SK-MEL-5 (cell line): ENCODE measurements around the gene BATF3. TPM values are rescaled to one million over a fixed set of nuclear protein-coding genes. Genes with fewer than 3 reads are reported as not detected.

Experiments
- DNase-seq: peaks from one replicate; pipeline ENCODE4 v3.0.0-alpha.2; 2016; ENCODE audit warnings: low read depth, low spot score
- in situ Hi-C: cut with HindIII; loops from 2 replicates; pipeline ENCODE4 v1.10.0; 2016; ENCODE audit warnings: low sequenced_read_pairs, high pct_unique_total_duplicates, low pct_unique_long_range_greater_than_20kb
- total RNA-seq: library from RNA; depleted of rRNA; stranded (reverse); fragments of >200 nt; shearing (Covaris generic); gene quantifications from 2 replicates; pipeline ENCODE4 v1.2.3, GENCODE V29; 2014

Gene BATF3
- total RNA-seq, 1 experiment from 2014 or later: 6.9 TPM

DNA sequence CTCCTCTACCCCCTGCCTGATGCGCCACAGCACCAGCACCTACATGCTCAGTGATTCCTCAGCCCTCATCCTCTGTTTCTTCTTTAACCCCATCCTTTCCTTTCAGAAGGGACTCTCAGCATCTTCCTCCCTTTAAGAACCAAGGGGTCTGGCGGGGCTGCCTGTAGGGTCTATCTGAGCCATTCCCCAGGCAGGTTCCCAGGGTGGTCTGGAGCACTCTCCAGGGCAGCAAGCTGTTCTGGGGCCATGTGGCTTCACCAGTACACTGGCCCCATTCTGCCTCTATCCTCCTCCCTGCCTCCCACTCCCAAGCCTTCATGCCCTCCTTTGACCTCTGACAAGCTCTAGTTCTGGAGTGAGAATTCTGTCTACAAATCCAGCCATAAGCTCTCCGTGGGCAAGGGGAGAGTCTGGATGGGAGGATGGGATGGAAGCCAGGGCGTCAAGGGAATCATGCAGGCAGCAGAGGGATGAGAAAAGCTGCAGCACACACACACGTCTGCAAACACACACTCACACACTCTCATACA, 10.4 kb downstream of the BATF3 start:
- no peak for DNase-seq
- in situ Hi-C loops: no loop called here

DNA sequence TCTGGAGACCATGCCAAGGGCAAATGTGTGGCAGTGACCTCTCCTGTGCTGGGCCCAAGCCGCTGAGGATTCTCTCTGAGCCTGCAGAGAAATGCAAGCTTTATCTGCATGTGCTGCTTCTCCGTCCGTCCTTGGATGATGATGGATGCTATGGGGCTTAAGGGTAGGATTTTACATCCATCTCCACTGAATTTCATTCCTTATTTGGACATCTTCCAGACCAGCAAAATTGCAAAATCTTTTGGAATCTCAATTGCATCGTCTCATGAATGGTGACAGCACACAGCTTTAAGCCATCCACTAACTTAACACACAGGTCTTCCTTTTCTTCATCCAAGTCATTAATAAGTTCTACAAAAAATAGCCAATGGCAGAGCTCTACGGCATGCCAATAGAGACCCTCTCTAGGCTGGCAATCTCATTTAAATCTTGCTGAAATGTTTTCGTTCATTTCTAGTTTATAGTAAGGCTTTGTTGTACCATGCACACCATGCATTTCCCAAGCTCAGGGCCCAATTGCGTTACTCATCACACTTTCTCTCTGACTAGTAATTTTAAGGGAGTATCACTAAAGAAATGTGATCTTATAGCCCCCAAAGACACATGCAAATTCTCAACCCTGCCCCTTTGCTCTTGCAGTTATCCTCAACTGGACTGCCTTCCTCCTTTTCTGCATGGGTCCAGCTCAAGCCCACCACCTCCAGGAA, 11.1 kb downstream of the BATF3 start:
- in situ Hi-C loops: no loop called here
- no peak for DNase-seq

DNA sequence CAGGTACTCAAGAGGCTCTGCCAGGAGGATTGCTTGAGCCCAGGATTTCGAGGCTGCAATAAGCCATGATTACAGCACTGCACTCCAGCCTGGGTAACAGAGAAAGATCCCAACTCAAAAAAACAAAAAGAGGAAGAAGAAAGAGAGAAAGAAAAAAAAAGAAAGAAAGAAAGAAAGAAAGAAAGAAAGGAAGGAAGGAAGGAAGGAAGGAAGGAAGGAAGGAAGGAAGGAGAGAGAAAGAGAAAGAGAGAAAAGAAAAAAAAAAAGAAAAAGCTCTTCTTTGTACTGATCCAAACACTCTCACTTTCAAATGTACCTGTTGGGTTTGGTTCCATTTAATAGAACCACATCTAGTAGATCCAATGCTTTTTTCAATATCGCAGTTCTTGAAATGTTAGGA, 11.8 kb downstream of the BATF3 start:
- in situ Hi-C loops: no loop called here

DNA sequence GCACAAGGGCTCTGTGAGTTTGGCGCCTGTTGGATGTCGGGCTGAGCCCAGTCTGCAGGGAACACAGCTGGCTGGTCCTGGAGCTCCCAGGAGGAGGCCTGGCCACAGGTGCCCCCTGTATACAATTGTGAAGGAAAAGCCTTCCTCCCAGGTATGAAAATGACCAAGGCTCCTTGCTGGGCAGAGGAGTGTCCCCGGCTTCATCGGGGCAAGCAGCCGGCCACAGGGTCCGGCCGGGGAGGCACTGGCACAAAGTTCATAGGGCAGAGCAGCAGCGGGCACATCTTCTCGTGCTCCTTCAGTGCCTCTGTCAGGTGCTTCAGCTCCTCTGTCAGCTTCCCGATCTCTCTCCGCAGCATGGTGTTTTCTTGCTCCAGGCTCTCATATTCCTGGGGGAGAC, 13.0 kb downstream of the BATF3 start:
- in situ Hi-C loops: no loop called here
- DNase-seq: no peak

More for the DNA sequence above, 11.8 kb downstream of the BATF3 start:
- DNase-seq: no peak

DNA sequence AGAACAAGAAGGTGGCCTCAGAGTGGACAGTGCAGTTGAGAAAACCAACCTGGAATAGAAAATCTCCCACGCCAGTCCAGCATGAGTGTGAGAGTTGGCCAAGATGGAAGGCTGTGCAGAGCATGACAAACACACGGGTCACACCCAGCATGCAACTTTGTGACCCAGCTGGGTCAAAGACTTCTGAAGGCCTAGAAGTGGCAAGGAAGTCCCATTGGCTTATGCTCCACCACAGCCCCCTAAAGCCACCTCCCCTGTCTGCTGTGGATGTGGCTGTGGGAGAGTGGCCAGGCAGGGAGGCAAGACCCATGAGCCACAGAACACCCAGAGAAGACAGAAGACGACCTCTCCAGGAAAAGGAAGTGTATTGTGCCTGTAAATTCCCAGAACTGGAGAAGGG, 13.6 kb downstream of the BATF3 start:
- in situ Hi-C loops: no loop called here
- DNase-seq: no peak

DNA sequence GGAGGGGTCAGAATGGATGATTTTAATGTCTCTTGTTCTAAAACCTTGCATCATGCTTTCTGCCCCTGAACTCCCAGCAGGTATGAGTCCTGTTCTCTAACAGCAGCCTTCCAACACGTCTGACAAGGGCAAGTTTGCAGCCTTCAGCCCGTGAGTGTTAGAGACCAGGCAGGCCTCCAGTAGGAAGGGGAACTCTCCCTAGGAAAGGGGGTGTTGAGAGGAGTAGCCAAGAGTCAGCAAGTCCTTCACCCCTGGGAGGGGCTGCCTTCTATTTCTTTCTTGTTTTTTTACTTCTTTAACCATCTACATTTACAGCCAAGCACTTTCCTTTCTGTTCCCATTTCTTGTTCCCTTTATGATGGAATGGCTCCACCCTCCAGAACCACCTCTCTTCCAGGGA, 14.2 kb downstream of the BATF3 start:
- no peak for DNase-seq
- in situ Hi-C loops: no loop called here

DNA sequence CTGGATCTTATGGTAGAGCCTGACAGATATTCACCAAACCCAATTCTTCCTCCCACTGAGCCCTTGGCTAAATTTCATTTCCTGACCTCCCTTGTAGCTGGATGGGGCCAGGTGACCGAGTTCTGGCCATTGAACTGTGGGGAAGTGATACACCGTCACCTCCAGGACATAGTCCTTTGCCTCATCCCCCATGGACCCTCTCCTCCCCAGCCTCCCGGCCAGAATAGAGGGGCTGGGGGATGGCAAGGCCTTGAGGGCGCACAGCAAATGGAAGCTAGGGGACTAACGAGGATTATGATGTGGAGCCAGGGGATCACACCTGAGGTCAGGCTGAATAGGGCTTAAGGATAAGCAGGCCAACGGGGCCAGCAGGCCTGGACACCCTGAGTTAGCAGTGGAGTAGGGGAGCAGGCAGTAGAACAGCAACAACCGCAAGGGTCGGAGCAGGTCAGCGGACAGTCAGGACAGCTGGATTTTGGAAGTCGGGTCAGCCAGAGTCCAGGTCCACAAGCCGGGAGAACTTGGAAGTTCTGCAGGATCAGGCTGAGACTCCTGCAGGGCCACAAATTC, 15.0 kb downstream of the BATF3 start:
- in situ Hi-C loops: no loop called here
- DNase-seq: no peak

DNA sequence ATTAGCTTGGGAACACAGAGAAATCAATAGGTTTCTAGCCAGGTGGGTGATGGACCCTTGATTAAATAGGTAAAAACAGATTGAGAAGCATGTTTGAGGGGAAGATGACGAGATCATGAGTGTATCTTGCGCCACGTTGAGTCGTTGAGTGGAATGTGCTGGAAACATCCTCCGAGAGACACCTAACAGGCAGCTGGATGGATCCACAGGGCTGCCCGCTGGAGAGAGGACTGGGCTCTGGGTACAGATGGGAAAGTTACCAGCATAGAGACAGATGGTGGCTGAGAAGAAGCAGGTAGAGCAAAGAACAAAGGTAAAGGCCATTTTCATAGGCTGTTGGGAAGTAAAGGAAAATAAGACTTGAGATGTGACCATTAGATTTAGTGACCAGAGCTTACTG, 15.6 kb downstream of the BATF3 start:
- in situ Hi-C loops: no loop called here
- DNase-seq: no peak

DNA sequence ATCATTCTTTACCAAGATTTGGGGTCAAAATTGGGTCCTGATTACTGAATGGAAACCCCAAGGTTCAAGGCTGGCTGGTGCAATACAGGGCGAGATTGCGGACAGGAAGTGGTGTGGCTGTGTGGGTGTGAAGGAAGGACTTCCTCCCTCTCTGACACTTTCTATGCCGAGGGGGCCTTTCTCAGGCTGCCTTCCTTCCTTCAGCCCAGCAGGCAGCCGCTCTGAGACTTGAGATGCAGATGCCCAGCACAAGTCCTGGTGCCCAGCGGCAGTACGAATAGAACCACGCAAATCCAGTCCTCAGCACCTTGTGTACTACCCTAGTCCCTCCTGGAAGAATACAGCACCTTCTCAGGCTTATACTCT, 16.3 kb downstream of the BATF3 start:
- DNase-seq: no peak
- in situ Hi-C loops: no loop called here

DNA sequence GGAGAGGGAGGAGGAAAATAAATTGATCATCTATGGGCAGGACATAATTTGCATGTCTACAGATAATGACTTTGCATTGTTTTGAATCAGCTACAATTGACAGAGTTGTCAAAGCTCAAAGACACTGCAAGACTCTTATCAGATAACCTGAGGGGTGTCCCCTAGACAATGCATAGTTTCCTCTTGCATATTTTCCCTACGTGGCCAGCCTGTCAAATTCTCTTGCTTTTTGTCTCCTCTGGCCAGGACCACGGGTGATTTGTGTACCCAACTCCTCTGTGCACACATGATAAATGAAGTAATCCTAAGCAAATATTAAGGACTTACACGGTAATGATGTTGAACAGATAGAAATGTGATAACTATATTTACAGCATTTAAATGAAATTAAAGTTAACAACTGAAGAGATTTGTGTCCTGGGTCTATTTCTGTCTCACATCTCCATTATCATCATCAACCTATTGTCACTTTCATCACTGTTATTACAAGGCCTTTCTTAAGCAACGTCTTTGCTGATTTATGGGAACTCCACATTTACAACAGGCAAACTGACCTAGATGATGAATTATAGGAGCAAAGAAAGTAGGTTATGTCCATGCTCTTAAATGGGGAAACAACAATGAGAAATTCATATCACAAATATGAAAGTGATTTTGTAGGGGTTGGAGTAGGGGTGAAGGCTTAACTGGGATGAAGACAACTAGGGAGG, 18.8 kb downstream of the BATF3 start:
- in situ Hi-C loops: no loop called here
- DNase-seq: no peak

DNA sequence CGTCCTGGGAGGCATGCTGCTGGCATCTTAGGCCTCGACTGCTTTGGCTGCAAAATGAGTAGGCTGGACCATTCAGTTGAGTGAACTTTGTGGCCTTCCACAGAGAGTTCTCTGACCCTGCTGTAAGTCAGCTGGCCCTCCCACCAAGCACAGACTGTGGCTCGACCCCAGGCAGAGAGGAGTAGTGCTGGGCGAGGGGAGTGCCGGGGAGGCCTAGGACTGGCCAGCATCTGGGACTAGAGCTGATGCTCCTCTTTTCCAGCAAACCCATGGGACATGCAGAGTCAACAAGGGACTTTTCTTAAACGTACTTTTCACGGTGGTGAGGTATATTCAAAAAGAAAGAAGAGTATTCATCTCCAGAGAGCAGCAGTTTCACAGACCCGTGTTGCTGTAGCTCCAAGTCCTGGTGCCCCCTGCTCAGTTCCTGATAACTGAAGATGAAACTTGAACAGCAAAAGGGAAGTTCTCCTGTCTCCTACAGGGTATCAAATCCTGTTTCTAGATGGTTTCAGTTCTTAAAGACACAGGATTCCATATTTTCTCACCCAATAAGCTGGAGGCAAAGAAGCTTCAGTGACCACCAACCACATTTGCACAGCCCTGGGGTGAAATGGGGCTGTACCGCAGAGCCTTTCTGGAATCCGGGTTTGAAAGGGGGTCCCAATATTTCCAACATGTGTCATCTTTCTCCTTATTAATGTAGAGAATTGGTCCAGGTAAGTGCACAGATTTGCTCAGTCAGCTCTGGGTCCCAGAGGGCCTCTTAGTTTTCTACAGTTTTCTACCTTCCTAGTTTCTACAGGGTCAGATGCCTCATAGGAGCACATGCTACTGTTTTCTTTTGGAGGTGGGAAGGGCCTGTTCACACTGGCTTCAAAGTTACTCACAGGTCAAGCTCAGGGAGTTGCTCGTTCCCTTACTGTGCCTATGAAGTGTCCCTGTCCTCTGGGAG, 20.9 kb downstream of the BATF3 start:
- DNase-seq: no peak
- in situ Hi-C loops: no loop called here

DNA sequence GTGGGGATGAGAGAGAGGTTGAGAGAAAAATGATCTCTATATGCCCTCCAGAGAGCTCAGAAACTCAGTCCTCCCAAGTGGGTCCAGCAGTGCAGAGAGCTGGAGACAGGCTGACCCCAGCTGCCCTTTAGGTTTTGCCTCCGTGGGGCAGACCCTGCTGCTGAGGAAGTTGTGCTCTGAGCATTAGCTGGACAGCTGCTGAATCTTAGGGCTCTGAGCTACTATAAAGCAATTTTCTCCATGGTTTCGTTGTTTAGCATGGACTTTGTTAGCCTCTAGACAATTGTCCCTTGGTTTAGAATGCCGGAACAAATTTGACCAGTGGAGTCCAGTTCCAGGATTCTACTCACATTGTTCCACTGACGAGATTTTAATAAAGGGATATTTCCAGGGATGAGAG, 22.1 kb downstream of the BATF3 start:
- in situ Hi-C loops: no loop called here
- DNase-seq: no peak

DNA sequence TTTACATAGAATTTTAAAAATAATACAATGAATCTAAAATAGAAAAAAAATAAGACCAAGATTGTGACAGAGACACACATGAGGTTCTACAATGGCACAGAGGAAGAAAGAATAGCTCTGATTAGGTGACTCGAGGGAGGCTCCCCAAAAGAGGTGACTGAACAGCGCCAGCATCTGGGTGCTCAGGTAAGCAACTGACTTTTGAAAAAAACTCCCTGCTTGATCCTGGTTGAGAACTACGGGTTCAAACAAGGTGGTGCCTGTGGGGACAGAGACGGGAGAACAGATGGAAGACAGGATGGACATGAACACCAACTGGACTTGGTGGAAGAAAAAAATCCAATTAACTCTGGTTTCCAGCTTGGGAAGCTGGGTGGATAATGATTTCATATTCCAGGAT, 22.5 kb downstream of the BATF3 start:
- DNase-seq: no peak
- in situ Hi-C loops: no loop called here

DNA sequence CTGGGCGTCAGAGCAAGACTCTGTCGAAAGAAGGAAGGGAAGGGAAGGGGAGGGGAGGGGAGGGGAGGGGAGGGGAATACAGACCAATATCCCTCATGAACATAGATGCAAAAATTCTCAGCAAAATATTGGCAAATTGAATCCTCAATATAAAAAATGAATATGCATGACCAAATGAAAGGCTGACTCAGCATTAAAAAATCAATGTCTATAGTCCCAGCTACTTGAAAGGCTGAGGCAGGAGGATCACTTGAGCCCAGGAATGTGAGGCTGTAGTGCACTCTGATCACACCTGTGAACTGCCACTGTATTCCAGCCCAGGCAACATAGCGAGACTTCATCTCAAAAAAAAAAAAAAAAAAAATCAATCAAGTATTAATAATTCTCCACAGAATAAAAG, 24.0 kb downstream of the BATF3 start:
- in situ Hi-C loops: no loop called here
- DNase-seq: no peak

DNA sequence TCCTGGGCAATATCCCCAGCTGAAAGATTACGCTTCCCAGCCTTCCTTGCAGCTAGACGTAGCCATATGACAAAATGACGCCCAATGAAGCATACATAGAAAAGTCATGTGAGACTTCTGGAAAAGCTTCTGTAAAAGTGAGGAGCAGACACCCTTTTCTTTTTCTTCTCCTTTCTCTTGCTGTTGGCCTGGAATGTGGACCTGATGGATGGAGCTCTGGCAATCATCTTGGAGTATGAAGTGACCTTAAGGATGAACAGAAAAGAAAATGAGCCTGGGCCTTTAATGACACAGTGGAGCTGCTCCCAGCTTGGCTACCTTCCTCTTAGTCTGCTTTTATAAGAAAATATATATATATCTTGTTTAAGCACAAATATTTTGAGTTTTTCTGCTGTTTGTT, 24.8 kb downstream of the BATF3 start:
- DNase-seq: no peak
- in situ Hi-C loops: no loop called here

DNA sequence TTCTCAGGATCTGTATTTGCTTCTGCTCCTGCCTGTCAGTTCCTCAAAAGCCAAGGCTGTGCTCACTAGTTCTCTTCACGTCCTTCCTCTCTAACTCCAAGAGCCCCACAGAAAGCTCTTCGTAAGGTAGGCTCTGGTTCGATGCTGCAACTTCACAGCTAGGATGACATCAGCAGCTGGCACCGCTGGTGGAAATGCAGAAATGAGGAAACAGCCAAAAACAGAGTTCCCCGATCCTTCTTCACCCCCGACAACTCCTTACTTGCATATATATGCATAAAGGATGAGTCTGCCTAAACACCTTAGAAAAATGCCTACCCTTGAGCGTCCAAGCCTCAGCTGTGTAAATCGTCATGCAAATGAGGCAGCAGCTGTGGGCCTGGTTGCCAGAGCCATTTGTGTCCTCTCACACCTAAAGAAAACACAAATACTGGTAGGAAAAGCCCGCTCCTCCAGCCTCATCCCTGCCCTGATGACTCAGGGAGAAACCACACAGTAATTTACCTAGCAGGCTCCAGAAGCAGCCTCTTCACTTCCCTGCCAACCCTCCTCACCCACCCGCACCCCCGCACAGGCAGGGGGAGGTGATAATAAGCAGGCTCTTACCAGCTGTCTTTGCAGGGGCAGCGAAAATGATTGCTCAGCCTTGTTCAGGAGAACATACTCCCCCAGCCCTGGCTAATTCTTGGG, 28.2 kb downstream of the BATF3 start:
- no peak for DNase-seq
- in situ Hi-C loops: no loop called here

DNA sequence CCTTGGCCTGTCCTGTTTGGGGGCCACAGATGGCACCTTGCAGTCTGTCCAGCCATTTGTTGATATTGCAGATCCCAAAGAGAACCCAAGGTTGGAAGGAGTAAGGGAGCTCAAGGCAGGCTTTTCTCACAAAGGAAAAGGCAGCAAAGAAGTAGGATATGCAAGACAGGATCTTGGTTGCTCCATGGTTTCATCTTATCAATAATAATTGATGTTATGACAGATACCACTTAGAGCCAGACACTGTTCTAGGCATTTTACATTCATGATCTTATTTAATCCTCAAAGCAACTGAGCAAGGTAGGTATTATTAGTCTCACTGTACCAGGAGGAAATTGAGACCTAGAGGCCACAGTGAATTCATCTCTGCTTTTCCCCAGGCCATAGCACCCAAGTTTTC, 28.8 kb downstream of the BATF3 start:
- no peak for DNase-seq
- in situ Hi-C loops: no loop called here
